Chondrocyte (in vitro differentiated cells): ENCODE results near the gene GRID2. TPM values are rescaled to one million over a fixed set of nuclear protein-coding genes. Genes with fewer than 3 reads are reported as not detected.

Experiments used
- DNase-seq: peaks from one replicate; pipeline ENCODE4 v3.0.0; 2021; ENCODE audit warnings: mixed read lengths, low spot score
- H3K27ac Mint-ChIP-seq: one replicate; pipeline ENCODE4 v1.8.0; 2021; ENCODE audit warnings: mild to moderate bottlenecking, moderate library complexity, mixed read lengths; ENCODE audit not compliant: unreplicated experiment
- H3K27me3 Mint-ChIP-seq: 2 replicates; pipeline ENCODE4 v1.8.0; 2021; ENCODE audit warnings: low read depth, mixed read lengths
- H3K36me3 Mint-ChIP-seq: 2 replicates; pipeline ENCODE4 v1.8.0; 2021; ENCODE audit warnings: low read depth, mixed read lengths
- H3K4me1 Mint-ChIP-seq: 2 replicates; pipeline ENCODE4 v1.8.0; 2021; ENCODE audit warnings: low read depth, mild to moderate bottlenecking, mixed read lengths
- H3K4me3 Mint-ChIP-seq: one replicate; pipeline ENCODE4 v1.8.0; 2021; ENCODE audit warnings: mild to moderate bottlenecking, moderate library complexity, mixed read lengths; ENCODE audit not compliant: unreplicated experiment
- H3K9me3 Mint-ChIP-seq: 2 replicates; pipeline ENCODE4 v1.8.0; 2021; ENCODE audit warnings: low read depth, mixed read lengths
- total RNA-seq: library from RNA; stranded (reverse); gene quantifications from 3 replicates; pipeline ENCODE4 v1.2.1, GENCODE V29; 2021
- TF ChIP-seq, protein P1 (sequence below): fragments of 200-600 bp; sonication (generic); IDR thresholded peaks from 2 replicates; pipeline ENCODE4 v1.5.0; 2021; ENCODE audit warnings: antibody characterized with exemption, mild to moderate bottlenecking, moderate library complexity

Gene GRID2
- total RNA-seq, 1 donor from 2014 or later: not detected

- peaks cover 5% of the 10 kb centered on the region for H3K27me3 Mint-ChIP-seq
- DNase-seq: no peak
- no peaks in the 10 kb centered on the region for H3K9me3 Mint-ChIP-seq
- TF ChIP-seq, protein P1, sequence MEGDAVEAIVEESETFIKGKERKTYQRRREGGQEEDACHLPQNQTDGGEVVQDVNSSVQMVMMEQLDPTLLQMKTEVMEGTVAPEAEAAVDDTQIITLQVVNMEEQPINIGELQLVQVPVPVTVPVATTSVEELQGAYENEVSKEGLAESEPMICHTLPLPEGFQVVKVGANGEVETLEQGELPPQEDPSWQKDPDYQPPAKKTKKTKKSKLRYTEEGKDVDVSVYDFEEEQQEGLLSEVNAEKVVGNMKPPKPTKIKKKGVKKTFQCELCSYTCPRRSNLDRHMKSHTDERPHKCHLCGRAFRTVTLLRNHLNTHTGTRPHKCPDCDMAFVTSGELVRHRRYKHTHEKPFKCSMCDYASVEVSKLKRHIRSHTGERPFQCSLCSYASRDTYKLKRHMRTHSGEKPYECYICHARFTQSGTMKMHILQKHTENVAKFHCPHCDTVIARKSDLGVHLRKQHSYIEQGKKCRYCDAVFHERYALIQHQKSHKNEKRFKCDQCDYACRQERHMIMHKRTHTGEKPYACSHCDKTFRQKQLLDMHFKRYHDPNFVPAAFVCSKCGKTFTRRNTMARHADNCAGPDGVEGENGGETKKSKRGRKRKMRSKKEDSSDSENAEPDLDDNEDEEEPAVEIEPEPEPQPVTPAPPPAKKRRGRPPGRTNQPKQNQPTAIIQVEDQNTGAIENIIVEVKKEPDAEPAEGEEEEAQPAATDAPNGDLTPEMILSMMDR: no peak
- no peaks in the 10 kb centered on the region for H3K4me1 Mint-ChIP-seq
- H3K36me3 Mint-ChIP-seq: no peaks in the 10 kb centered on the region
- no peak overlapping the region for H3K4me3 Mint-ChIP-seq
- H3K27ac Mint-ChIP-seq: no peak overlapping the region
Observed at GRCh38 chr4:92651536-92651935, 347.8 kb downstream of the GRID2 start.

DNA sequence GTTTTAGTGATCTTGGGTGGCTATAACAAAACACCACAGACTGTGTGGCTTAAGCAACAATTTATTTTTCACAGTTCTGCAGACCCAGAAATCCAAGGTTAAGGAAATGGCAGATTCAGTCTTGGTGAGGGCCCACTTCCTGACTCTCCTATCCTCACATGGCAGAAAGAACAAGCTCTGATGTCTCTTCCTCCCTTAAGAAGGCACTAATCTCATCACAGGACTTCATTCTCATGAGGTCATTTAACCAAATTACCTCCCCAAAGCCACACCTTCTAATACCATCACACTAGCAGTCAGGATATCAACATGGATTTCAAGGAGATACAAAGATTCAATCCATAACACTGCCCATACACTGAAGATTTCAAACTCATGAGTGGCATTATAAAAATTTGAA is 350.3 kb downstream of the GRID2 start:
- TF ChIP-seq, protein P1: no peak
- Mint-ChIP-seq H3K4me1 (no peaks in the 10 kb centered on the region), H3K4me3 (no peak overlapping the region), H3K27ac (no peak overlapping the region), H3K27me3 (peaks cover 3% of the 10 kb centered on the region), H3K9me3 (no peaks in the 10 kb centered on the region), H3K36me3 (no peaks in the 10 kb centered on the region)
- DNase-seq: no peak

- peaks cover 3% of the 10 kb centered on the region for H3K27me3 Mint-ChIP-seq
- no peaks in the 10 kb centered on the region for H3K4me1 Mint-ChIP-seq
- no peak overlapping the region for H3K4me3 Mint-ChIP-seq
- H3K36me3 Mint-ChIP-seq: no peaks in the 10 kb centered on the region
- TF ChIP-seq, protein P1: no peak
- DNase-seq: no peak
- no peaks in the 10 kb centered on the region for H3K9me3 Mint-ChIP-seq
- no peak overlapping the region for H3K27ac Mint-ChIP-seq
Observed at GRCh38 chr4:92657695-92658094, 353.9 kb downstream of the GRID2 start.

- no peak for DNase-seq
- Mint-ChIP-seq H3K4me3 (no peak overlapping the region), H3K9me3 (no peaks in the 10 kb centered on the region), H3K27me3 (peaks cover 3% of the 10 kb centered on the region), H3K27ac (no peak overlapping the region), H3K36me3 (no peaks in the 10 kb centered on the region), H3K4me1 (no peaks in the 10 kb centered on the region)
- TF ChIP-seq, protein P1: no peak
Observed at GRCh38 chr4:92658318-92658717, 354.6 kb downstream of the GRID2 start.

DNA sequence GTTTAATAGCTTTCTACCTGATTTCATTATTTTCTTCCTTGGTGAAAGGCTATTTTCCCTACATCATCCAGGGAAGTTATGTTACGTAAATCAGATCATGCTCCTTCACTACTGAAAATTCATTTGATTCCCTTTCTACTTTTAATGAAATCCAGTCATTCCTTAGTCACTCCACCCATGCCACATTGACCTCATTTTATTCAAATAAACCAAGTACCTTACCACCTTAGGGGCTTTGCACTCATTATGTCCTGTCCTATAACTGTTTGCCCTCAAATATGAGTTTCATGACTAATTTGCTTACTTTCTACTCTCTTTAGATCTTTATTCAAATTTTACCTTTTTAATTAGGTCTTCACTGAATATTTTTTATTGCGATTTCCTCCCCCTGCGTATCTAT is 374.0 kb downstream of the GRID2 start:
- Mint-ChIP-seq H3K4me3 (no peak overlapping the region), H3K27me3 (peaks cover 2% of the 10 kb centered on the region), H3K9me3 (no peaks in the 10 kb centered on the region), H3K36me3 (no peaks in the 10 kb centered on the region), H3K27ac (no peak overlapping the region), H3K4me1 (no peaks in the 10 kb centered on the region)
- TF ChIP-seq, protein P1: no peak
- DNase-seq: no peak
